ENCODE data around the gene OSBPL2.

- no peak for TF ChIP-seq CTCF (IDR thresholded peaks at IDR 0.05 in 2 of 3, conservative IDR thresholded peaks at IDR 0.05 in 1 of 3; ENCODE audit: borderline replicate concordance in 1 of 3, insufficient read depth in 1 of 3, low read depth in 2 of 3, low read length in 2 of 3)
- TF ChIP-seq JUND (IDR thresholded peaks at IDR 0.05) = no peak
- no peak for TF ChIP-seq MAX (IDR thresholded peaks at IDR 0.05)
- no peak for TF ChIP-seq SP1 (IDR thresholded peaks at IDR 0.05; ENCODE audit: low read depth)
- TF ChIP-seq, protein P1, sequence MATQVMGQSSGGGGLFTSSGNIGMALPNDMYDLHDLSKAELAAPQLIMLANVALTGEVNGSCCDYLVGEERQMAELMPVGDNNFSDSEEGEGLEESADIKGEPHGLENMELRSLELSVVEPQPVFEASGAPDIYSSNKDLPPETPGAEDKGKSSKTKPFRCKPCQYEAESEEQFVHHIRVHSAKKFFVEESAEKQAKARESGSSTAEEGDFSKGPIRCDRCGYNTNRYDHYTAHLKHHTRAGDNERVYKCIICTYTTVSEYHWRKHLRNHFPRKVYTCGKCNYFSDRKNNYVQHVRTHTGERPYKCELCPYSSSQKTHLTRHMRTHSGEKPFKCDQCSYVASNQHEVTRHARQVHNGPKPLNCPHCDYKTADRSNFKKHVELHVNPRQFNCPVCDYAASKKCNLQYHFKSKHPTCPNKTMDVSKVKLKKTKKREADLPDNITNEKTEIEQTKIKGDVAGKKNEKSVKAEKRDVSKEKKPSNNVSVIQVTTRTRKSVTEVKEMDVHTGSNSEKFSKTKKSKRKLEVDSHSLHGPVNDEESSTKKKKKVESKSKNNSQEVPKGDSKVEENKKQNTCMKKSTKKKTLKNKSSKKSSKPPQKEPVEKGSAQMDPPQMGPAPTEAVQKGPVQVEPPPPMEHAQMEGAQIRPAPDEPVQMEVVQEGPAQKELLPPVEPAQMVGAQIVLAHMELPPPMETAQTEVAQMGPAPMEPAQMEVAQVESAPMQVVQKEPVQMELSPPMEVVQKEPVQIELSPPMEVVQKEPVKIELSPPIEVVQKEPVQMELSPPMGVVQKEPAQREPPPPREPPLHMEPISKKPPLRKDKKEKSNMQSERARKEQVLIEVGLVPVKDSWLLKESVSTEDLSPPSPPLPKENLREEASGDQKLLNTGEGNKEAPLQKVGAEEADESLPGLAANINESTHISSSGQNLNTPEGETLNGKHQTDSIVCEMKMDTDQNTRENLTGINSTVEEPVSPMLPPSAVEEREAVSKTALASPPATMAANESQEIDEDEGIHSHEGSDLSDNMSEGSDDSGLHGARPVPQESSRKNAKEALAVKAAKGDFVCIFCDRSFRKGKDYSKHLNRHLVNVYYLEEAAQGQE (IDR thresholded peaks at IDR 0.05; ENCODE audit: low read depth) = no peak
Measured at GRCh38 chr20:62210496-62210855, 27.8 kb upstream of the OSBPL2 start.

All from HCT116 (cell line).